NCI-H2107 treated with DMSO at 0.1 percent for 48 hours (cell line): ENCODE results near the gene MYO1C.
A peak's percentile ranks its signal among the peaks of the same experiment; 100 is the strongest.
"Not testable (repeated sequence)": the region's sequence is repeated elsewhere in the genome, so short reads cannot be mapped to it uniquely, and the experiment has no call there.

Experiments
- DNase-seq: peaks from one replicate; lab custom pipeline; 2025; ENCODE audit not compliant: unreplicated experiment; lab: John Stamatoyannopoulos, UW

Gene MYO1C

DNA sequence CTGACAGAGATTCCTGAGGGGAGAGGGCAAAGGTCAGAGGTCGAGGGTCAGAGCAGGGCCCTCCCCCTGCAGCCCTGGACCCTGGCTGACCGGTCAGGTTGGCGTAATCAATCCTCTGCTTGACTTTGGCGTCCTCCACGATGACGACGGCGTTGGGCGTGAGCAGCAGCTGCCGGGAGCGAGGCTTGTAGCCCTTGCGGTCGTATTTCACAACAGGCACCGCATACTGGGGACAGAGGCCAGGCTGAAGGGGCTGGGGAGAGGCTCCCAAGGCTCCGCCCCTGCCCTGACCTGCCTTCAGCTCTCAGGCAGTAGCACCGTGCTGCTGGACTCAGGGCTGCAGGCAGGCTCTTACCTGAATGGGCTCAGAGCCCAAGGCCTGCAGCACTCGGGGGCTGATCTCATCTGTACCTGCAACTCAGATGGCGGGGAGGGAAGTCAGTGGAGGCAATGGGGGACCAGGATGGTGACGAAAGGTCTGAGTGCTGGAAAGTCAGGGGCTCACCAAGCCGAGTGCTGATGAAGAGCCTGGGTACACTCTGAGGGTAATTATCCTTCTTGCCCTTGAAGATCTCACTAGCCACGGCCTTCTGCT, 24.5 kb downstream of the MYO1C start:
- DNase-seq, result no peak

GRCh38 chr17:1467258-1467657, 25.2 kb downstream of the MYO1C start:
- DNase-seq, result no peak

DNA sequence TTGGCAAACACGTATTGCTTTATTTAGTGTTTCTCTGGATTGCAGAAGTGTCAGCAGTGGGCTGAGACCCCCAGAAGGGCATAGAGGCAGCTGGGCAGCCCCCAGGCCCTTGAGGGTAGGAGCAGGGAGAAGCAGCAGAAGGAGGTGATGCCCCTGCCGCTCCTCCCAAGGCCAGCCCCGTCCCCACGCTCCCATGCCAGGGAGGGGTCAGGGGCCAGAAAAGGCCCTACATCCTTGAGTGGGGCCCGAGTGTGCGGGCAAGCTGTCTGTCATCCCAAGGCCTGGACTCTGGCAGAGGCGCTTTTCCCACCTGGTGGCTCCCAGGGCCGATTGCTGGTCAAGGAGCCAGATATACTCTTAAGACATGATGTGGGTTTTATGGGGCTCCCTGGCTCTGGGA, 28.3 kb downstream of the MYO1C start:
- no peak for DNase-seq

DNA sequence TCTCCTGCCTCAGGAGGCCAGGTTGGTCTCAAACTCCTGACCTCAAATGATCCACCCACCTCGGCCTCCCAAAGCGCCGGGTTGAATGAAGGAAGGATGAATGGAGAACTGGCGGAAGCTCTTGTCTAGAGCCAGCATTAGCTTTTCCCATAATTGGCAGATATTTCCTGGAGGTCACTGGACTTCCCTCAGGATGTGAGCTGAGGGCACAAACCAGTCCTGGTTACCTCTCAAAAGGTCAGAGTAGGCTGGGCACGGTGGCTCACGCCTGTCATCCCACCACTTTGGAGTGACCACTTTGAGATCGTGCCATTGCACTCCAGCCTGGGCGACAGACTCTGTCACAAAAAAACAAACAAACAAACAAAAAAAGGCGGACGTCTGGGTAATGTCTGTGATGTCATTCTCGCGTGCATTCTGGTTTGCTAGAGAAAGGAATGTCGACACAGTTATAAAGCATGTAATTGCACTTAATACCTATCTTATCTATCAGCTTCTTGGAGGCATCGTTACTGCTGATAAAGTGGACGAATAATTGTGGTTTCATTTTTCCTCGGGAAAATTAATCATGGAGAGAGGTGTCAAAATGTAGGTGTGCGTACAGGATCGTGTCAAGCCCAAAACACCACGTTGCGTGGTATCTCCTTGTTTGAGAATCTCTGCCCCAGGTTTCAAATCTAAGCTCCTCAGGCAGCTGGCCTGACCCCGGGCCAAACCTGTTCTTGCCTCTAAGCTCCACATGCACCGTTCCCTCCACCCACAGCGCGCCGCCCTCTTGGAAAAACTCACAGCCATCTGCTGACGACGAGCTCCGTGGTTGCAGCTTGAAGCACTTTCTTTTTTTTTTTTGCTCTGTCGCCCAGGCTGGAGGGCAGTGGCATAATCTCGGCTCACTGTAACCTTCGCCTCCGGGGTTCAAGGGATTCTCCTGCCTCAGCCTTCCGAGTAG, 30.0 kb downstream of the MYO1C start:
- DNase-seq, result no peak

DNA sequence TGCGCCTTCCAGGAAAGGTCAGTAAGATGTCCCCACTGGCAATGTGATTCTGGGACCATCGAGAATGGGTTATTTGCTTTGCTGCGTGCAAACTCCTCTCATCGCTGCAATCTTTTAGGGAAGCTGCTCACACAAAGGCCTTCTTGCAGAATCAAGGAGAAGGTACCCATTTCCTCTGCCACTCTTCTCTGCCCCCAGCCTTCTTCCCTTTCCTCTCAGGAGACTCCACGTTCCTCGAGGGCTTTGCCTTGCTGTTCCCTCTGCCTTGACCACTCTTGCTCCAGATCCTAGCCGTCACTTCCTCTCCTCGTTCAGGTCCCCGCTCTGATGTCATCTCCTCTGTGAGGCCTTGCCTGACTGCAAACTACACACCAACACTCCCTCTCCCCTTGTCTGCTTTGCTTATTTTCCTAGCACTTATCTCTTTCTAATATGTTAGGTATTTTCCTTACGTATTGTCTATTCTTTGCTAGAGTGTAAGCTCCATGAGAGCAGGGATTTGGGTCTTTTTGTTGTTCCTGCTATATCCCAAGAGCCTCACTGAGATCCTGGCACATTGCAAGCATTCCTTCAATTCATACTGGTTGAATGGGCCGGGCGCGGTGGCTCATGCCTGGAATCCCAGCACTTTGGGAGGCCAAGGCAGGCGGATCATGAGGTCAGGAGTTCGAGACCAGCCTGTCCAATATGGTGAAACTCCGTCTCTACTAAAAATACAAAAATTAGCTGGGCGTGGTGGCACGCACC, 31.1 kb downstream of the MYO1C start:
- no peak for DNase-seq

GRCh38 chr17:1460233-1460632, 32.3 kb downstream of the MYO1C start:
- DNase-seq, result no peak

DNA sequence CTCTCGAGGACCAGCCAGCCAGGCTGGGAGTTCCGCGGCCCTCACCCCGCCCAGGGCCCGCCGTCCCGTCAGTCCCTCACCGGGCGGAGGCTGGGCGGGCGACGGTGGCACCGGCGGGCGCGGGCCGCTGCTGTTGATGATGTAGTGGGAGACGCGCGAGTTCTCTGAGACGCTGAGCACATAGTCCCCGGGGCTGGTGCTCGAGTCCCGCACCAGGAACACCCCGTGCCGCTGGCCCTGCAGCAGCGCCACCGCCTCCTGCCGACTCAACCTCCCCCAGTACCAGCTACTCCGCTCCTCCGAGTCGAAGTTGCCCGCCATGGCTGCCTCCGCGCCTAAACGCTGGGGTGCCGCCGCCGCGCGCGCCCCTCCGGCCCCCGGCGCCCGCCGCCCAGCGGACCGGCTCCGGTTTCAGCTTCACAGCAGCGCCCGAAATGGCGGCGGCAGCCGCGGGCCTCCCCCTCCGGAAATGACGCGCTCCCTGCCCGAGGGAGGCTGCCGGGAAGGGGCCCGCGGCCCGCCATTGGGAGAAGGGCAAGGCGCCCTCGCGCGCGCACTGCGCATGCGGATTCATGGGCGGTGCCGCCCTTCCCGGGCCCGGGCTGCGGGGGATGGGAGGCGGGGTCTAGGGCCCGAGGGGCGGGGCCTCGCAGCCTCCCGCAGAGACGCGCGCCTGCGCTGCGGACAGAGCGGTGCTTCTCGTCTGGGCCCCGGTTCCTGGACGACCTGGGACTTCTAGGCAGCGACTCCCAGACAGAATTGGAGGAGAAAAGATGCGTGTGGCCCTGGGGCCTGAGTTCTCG, 36.5 kb downstream of the MYO1C start, which contains the start of gene CRK:
CRK (minus strand) TSS at position 436 of the 803 bp plus-strand sequence; CDS start at position 321, 115 bp downstream.
- DNase-seq, result peak; percentile 67

DNA sequence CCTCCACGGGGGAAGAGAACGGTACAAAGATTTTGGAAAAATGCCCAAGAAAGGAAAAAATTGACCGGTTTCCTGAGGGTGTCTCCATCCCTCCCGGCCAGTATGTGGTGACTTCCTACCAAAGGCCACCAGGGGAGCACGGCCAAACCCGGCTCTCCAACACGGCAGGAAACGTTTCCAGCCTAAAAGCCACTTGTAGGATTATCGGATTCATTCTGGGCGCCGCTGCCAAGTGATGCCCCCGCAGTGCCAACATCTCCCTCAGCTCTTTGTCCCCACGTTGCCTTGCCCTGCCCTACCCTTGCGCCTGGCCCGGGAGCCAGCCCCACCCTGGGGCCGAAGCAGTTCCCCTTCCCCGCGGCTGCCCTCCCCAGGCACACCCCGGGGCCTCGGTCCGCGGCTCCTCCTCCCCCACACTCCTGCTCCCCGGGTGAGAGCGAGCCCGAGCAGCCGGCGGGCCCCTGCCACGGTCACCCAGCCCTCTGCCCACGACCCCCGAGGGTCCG, 37.1 kb downstream of the MYO1C start:
- DNase-seq, result no peak

DNA sequence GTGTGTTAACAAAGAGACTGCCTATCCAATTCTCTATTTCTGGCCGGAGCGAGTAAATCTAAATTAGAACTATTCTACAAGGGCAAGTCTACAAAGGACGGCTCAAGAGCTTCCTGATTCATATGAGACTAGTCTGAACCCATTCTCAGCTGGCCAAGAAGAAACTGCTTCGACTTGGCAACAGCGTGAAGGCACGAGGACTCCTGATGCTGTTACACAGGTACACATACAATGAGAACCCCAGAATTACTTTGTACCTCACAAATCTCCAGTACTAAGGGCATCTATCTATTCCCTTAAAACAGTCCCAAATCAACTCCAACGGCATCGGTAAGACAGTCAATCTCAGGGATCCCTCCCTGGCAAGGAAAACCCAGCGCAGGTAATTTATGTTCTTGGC, 37.9 kb downstream of the MYO1C start:
- DNase-seq, result no peak

DNA sequence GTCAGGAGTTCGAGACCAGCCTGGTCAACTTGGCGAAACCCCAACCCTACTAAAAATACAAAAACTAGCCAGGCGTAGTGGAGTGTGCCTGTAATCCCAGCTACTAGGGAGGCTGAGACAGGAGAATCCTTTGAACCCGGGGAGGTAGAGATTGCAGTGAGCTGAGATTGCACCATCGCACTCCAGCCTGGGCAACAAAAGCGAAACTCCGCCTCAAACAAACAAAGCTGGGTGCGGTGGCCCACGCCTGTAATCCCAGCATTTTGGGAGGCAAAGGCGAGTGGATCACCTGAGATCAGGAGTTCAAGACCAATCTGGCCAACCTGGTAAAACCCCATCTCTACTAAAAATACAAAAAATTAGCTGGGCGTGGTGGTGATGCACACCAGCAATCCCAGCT, 38.8 kb downstream of the MYO1C start:
- not testable (repeated sequence) for DNase-seq

GRCh38 chr17:1452836-1453235, 39.6 kb downstream of the MYO1C start:
- no peak for DNase-seq

- not testable (repeated sequence) for DNase-seq
These were observed 42.2 kb downstream of the MYO1C start for GRCh38 chr17:1450261-1450660.

DNA sequence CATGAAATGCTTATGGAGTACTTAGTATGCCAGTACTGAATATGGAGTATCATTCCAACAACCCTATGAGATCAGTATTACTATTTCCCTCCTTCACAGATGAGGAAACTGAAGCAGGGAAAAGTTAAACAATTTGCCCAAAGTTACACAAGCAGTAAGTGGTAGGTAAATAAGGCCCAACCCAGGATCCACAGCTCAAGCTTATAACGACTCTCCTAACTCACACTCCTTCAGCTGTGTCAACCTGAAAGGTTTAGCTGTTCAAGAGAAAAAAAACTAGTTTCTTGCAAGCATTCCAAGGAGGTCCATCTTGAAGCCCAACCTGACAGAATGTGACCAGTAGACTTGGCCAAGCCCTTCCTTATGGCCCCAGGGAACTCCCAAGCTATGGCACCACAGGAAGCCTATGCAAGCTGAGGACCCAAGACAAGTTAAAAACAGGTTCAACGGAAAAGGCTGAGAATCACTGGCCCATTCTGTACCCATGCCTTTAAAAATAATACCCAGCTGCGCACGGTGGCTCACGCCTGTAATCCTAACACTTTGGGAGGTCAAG, 43.0 kb downstream of the MYO1C start:
- DNase-seq, result no peak

DNA sequence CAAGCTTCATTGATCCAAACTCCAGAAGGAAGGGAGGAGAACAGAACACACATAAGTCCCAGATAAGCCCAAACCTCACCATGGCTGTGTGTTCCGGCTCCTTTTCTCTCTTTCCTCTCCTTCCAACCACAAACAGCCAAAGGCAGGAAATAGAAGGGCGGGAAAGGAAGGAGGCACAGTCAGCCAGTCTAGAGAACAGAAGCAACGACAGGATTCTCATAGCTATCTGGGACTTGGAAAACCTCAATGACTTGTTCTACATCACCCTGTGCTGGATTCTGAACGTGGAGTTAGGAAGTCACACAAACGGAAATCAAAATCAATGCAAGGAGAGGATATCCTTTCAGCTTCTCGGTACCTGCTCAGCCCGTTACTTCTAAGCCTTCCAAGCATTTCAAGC, 45.4 kb downstream of the MYO1C start:
- no peak for DNase-seq

- DNase-seq, result no peak
These were observed 46.3 kb downstream of the MYO1C start for GRCh38 chr17:1446201-1446600.

DNA sequence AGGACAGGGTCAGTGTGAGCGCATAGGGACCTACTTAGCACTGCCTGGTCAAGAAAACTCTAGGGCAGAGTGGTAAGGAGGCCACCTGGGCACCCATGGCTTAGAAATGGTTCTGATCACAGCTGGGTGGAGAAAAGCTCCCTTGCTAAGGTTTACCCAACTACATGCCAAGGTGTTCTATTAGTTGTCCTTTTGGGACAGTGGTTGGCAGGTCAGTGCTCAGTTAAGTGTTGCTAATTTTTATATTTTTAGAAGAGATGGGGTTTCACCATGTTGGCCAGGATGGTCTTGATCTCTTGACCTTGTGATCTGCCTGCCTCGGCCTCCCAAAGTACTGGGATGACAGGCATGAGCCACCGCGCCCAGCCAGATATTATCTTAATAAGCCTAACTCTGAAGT, 46.8 kb downstream of the MYO1C start:
- not testable (repeated sequence) for DNase-seq

- DNase-seq, result not testable (repeated sequence)
These were observed 49.8 kb downstream of the MYO1C start for GRCh38 chr17:1442721-1443120.

DNA sequence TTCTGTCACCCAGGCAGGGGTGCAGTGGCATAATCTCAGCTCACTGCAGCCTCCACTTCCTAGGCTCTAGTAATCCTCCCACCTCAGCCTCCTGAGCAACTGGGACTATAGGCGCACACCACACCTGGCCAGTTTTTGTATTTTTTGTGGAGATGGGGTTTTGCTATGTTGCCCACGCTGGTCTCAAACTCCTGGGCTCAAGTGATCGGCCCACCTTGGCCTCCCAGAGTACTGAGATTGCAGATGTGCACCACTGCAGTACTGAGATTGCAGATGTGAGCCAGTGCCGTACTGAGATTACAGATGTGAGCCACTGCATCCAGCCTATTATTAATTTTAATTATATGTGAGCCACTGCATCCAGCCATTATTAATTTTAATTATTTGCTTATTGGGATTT, 50.3 kb downstream of the MYO1C start:
- DNase-seq, result no peak

- DNase-seq, result no peak
These were observed 51.6 kb downstream of the MYO1C start for GRCh38 chr17:1440921-1441320.

DNA sequence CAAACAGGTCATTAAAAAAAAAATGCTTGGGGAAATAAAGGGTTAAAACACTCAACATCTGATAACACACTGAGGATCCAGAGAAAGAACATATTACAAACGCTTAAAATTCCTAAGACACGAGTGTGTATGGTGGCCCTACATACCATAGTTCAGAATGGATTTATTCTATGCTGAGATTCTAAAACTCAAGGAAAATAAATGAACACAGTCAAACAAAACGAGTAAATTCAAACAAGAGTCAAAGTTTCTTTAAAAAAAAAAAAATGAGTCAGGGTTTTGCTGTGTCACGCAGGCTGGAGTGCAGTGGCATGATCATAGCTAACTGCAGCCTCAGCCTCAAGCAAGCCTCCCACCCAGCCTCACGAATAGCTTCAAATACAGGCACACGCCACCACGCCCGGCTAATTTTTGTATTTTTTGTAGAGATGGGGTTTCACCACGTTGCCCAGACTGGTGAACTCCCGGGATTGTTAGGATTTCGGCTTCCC, 53.8 kb downstream of the MYO1C start:
- no peak for DNase-seq
